GM06990 (cell line): ENCODE data around the gene TBXAS1.

Experiments used
- DNase-seq: peaks from one replicate; pipeline ENCODE4 v3.0.0-alpha.2; 2011; ENCODE audit not compliant: insufficient read length; ENCODE audit errors: extremely low read depth
- H3K27me3 ChIP-seq: replicated peaks from 2 replicates; pipeline ENCODE4 v1.6.0; 2011; ENCODE audit warnings: low read length; ENCODE audit not compliant: control insufficient read depth, insufficient read depth
- H3K36me3 ChIP-seq: 2 replicates; pipeline ENCODE4 v1.5.1; 2011; ENCODE audit warnings: low read length; ENCODE audit not compliant: control insufficient read depth, insufficient read depth
- H3K4me3 ChIP-seq: replicated peaks from 2 replicates; pipeline ENCODE4 v1.5.1; 2011; ENCODE audit warnings: low read depth, mild to moderate bottlenecking, control low read depth, low read length
- TF ChIP-seq, protein P1 (sequence below): IDR thresholded peaks from 2 replicates; pipeline ENCODE4 v1.5.1; 2011; ENCODE audit warnings: low read length, control low read depth, mild to moderate bottlenecking, inconsistent platforms; ENCODE audit not compliant: insufficient read depth, poor library complexity, severe bottlenecking

The TBXAS1 gene

DNA sequence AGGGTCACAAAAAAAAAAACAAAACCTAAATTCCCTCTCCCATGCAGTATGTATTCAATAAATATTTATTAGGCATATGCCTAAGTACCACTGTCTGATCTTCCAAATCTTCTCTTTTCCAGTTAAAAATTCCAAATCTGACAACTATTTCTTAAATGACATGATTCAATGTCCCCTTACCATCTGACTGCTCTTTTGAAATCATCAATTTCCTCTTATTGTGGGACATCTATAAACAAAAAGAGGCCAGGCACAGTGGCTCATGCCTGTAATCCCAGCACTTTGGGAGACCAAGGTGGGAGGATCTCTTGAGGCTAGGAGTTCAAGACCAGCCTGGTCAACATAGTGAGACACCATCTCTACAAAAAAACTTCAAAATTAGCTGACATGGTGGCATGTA lies 103.5 kb downstream of the TBXAS1 start:
- Histone ChIP-seq H3K4me3 (no peak overlapping the region), H3K27me3 (no peaks in the 10 kb centered on the region), H3K36me3 (no peaks in the 10 kb centered on the region)
- DNase-seq, result no peak
- TF ChIP-seq, protein P1, sequence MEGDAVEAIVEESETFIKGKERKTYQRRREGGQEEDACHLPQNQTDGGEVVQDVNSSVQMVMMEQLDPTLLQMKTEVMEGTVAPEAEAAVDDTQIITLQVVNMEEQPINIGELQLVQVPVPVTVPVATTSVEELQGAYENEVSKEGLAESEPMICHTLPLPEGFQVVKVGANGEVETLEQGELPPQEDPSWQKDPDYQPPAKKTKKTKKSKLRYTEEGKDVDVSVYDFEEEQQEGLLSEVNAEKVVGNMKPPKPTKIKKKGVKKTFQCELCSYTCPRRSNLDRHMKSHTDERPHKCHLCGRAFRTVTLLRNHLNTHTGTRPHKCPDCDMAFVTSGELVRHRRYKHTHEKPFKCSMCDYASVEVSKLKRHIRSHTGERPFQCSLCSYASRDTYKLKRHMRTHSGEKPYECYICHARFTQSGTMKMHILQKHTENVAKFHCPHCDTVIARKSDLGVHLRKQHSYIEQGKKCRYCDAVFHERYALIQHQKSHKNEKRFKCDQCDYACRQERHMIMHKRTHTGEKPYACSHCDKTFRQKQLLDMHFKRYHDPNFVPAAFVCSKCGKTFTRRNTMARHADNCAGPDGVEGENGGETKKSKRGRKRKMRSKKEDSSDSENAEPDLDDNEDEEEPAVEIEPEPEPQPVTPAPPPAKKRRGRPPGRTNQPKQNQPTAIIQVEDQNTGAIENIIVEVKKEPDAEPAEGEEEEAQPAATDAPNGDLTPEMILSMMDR, result no peak

DNA sequence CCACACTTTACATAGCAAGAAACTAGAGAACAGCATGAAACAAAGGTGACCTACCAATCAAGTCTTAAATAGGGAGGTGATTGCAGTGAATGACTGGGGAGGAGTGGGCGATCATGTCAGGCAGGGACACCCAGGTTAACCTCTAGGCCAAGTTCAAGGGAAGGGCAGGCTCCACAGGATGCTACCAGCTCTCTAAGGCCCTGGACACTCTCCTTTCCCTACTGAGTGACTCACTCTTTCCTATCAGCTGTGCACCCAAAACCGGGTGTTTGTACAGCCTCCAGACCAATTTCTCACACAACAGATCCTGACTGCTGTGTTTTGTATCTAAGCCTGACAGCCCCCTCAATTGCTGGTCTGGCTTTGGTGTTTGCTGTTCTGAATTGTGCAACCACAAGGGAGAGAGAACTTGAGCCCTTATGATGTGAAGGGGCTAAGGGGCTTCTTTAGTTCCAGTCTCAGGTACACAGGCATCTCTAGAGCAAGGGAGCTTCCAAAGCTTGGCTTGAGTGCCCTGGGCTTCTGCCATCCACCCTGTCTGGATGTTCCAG lies 107.8 kb downstream of the TBXAS1 start:
- TF ChIP-seq, protein P1, result no peak
- H3K36me3 ChIP-seq, result no peaks in the 10 kb centered on the region
- no peak for DNase-seq
- no peak overlapping the region for H3K4me3 ChIP-seq
- H3K27me3 ChIP-seq, result no peaks in the 10 kb centered on the region

DNA sequence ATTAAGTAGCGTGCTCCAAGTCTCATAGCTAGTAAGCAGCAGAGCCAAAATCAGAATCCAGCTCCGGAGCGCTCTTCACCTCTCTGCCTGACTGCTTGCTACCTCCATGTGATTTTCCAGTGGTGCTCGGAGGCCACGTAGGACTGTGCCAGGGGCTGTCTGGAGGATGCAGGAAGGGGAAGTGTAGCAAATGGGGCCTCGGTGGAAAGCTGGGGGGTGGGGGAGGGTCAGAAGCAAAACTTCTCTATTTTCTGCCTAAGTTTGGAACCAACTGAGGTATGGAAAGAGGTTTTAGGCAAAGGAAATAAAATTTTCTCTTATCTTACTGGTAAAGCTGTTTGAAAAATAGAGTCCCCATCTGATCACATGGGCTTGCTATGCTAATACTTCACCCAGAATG lies 108.7 kb downstream of the TBXAS1 start:
- TF ChIP-seq, protein P1, result no peak

DNA sequence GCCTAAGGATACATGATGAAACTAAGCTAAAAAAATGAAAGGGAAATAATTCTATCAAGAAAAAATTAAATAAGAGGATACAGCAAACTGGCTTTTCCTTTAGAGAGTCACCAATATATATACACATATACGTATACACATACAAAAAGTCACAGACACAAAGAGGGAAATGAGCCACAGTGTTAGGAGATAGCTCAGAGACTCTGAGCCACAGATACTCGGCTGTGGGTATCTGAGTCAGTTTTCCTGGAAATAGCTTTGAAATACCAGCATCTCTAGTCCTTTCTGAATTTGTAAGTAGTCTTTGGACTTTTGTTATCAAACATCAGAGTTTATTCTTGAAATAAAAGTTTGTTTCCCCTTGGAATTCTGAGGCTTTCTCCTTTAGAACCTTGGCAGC lies 111.8 kb downstream of the TBXAS1 start:
- Histone ChIP-seq H3K4me3 (no peak overlapping the region), H3K36me3 (no peaks in the 10 kb centered on the region), H3K27me3 (no peaks in the 10 kb centered on the region)
- TF ChIP-seq, protein P1, result no peak
- DNase-seq, result no peak

More for the DNA sequence above, 108.7 kb downstream of the TBXAS1 start:
- Histone ChIP-seq H3K27me3 (no peaks in the 10 kb centered on the region), H3K4me3 (no peak overlapping the region), H3K36me3 (no peaks in the 10 kb centered on the region)
- DNase-seq, result no peak

DNA sequence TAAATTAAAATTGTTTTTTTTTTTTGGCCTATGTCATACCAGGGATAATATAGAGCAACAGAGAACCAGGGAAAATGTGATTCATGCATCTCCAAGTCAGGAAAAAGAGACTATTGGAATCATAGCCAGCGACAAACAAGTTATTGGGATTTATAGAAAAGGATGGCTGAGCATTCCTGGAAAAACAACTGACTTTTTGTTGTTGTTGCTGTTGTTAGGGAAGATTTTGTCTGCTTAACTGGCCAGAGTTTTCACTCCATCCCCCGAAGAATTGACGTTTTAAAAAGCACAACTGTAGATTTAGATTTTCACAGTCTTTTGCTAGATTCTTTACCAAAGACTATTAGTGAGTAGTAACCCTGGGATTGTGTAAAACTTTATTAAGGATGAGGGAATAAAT lies 112.4 kb downstream of the TBXAS1 start:
- H3K27me3 ChIP-seq, result no peaks in the 10 kb centered on the region
- TF ChIP-seq, protein P1, result no peak

DNA sequence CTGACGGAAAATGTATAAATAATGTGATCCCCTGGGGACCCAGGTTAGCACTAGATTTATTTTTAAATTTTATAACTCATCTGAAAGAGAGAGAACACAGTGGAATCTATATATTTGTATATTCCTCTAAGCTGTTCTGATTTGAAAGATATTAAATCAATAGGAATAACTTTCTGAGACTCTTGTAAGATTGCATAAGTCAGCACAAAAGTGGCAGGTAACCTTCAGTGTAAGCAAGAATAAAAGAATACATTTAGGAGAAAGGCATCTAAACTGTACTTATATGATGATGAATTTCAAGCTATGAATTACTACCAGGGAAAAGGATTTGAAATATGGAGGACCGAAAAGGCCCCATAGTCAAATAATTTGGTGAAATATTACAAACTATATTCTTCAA lies 112.8 kb downstream of the TBXAS1 start:
- no peak overlapping the region for H3K4me3 ChIP-seq

More for the DNA sequence above, 112.4 kb downstream of the TBXAS1 start:
- DNase-seq, result no peak
- Histone ChIP-seq H3K4me3 (no peak overlapping the region), H3K36me3 (no peaks in the 10 kb centered on the region)

More for the DNA sequence above, 112.8 kb downstream of the TBXAS1 start:
- no peaks in the 10 kb centered on the region for H3K36me3 ChIP-seq
- TF ChIP-seq, protein P1, result no peak
- no peak for DNase-seq
- H3K27me3 ChIP-seq, result no peaks in the 10 kb centered on the region
